Endometrial microvascular endothelial cells (primary cell): ENCODE data around the gene SLC17A5. TPM values are rescaled to one million over a fixed set of nuclear protein-coding genes. Genes with fewer than 3 reads are reported as not detected.
"Not testable (repeated sequence)": the region's sequence is repeated elsewhere in the genome, so short reads cannot be mapped to it uniquely, and the experiment has no call there.

ENCODE experiments used
- in situ Hi-C: cut with HindIII; loops from 2 replicates; pipeline ENCODE4 v1.10.0; 2017; ENCODE audit warnings: low sequenced_read_pairs, low pct_unique_long_range_greater_than_20kb; ENCODE audit errors: inconsistent ontology term
- total RNA-seq: library from RNA; depleted of rRNA; stranded (reverse); fragments of >200 nt; gene quantifications from one replicate; pipeline ENCODE4 v1.2.3, GENCODE V29; 2015; ENCODE audit errors: inconsistent ontology term

The SLC17A5 gene
- total RNA-seq, 1 donor from 2014 or later = 15.1 TPM

GRCh38 chr6:73579389-73579788 lies 74.4 kb downstream of the SLC17A5 start:
- in situ Hi-C loops = no loop called here

GRCh38 chr6:73577676-73578075 lies 76.1 kb downstream of the SLC17A5 start:
- in situ Hi-C loops = no loop called here

- in situ Hi-C loops = not testable (repeated sequence)
Observed at GRCh38 chr6:73572531-73572930, 81.3 kb downstream of the SLC17A5 start.

- in situ Hi-C loops = not testable (repeated sequence)
Observed at GRCh38 chr6:73571218-73572181, 82.3 kb downstream of the SLC17A5 start.

GRCh38 chr6:73569121-73569520 lies 84.7 kb downstream of the SLC17A5 start:
- in situ Hi-C loops = no loop called here

GRCh38 chr6:73566954-73567591 lies 86.7 kb downstream of the SLC17A5 start:
- in situ Hi-C loops = no loop called here

GRCh38 chr6:73566486-73566871 lies 87.3 kb downstream of the SLC17A5 start:
- in situ Hi-C loops = not testable (repeated sequence)

- in situ Hi-C loops = no loop called here
Observed at GRCh38 chr6:73565767-73566485, 87.9 kb downstream of the SLC17A5 start.

GRCh38 chr6:73564578-73565345 lies 89.0 kb downstream of the SLC17A5 start:
- in situ Hi-C loops = no loop called here

- in situ Hi-C loops = no loop called here
Observed at GRCh38 chr6:73562558-73562957, 91.2 kb downstream of the SLC17A5 start.

- in situ Hi-C loops = no loop called here
Observed at GRCh38 chr6:73560853-73561407, 92.9 kb downstream of the SLC17A5 start.

- in situ Hi-C loops = no loop called here
Observed at GRCh38 chr6:73560182-73560732, 93.5 kb downstream of the SLC17A5 start.

GRCh38 chr6:73559399-73559794 lies 94.4 kb downstream of the SLC17A5 start:
- in situ Hi-C loops = not testable (repeated sequence)

- in situ Hi-C loops = no loop called here
Observed at GRCh38 chr6:73558624-73559398, 95.0 kb downstream of the SLC17A5 start.

- in situ Hi-C loops = no loop called here
Observed at GRCh38 chr6:73556836-73557235, 97.0 kb downstream of the SLC17A5 start.

GRCh38 chr6:73555380-73555949 lies 98.3 kb downstream of the SLC17A5 start:
- in situ Hi-C loops = not testable (repeated sequence)

GRCh38 chr6:73551115-73551514 lies 102.7 kb downstream of the SLC17A5 start:
- in situ Hi-C loops = not testable (repeated sequence)
